ENCODE measurements around the gene WDR38.
A peak's percentile ranks its signal among the peaks of the same experiment; 100 is the strongest.

The WDR38 gene

DNA sequence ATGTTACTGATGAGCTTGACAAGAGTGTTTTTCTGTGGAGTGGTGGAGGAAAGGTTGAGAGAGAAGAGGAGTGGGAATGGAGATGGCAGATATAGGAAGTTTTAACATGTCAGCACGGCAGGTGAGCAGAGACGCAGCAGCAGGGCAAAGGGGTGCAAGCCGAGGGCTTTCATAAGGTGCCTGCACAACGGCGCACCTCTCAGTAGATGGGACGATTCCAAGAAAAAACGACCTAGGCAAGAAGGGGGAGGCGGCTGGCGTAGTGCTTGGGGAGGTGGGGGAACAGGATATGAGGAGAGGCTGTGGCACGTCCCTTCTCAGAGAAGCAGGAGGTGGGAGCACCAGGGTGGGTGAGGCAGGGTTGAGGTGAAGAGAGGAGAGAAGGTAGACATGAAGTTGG, 33.2 kb downstream of the WDR38 start:
- DNase-seq, result no peak

GRCh38 chr9:124886866-124887492, 33.7 kb downstream of the WDR38 start:
- DNase-seq, result no peak

DNA sequence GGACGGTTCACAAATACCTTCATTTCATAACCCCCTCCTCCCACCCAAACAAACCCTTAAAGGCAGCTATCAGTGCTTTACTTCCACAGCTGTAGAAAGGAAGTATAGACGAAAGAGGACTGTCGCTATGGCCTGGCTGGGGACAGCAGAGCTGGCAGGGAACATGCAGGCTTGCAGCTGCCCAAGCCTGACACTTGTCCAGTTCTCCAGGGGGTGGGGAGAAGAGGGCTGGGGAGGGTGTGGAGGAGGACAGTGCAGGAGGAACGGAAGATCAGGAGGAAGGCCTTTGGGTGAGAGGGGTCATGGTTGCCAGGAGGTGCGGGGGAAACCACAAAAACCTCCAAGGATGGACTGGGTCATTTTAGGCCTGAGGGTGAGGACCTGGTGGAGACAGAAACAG, 34.6 kb downstream of the WDR38 start:
- DNase-seq, result no peak

DNA sequence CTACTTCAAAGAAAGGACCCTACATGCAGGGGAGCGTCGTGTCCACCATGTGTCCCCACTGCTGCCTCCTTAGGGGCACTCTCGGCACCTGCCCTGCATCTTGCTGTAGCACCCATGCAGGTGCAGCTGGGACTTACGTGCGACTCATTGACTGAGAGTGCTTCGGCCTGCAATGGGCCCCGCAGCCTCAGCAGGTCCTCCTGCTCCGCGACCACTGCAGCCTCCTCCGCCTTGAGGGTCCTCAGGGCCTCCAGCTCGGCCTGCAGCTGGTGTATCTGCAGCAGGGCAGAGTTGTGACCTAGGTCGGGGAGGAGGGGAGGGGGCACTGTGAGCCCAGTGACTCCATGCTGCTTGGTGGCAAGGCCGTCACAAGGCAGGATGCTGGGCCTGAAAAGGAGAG, 35.7 kb downstream of the WDR38 start:
- DNase-seq, result no peak

- no peak for DNase-seq
These were observed 36.9 kb downstream of the WDR38 start for GRCh38 chr9:124890179-124890578.

- DNase-seq, result no peak
These were observed 40.9 kb downstream of the WDR38 start for GRCh38 chr9:124894035-124894740.

GRCh38 chr9:124894741-124895170, 41.5 kb downstream of the WDR38 start:
- DNase-seq, result peak; percentile 38

- DNase-seq, result no peak
These were observed 44.6 kb downstream of the WDR38 start for GRCh38 chr9:124897570-124898460.

- no peak for DNase-seq
These were observed 46.6 kb downstream of the WDR38 start for GRCh38 chr9:124899845-124900244.

DNA sequence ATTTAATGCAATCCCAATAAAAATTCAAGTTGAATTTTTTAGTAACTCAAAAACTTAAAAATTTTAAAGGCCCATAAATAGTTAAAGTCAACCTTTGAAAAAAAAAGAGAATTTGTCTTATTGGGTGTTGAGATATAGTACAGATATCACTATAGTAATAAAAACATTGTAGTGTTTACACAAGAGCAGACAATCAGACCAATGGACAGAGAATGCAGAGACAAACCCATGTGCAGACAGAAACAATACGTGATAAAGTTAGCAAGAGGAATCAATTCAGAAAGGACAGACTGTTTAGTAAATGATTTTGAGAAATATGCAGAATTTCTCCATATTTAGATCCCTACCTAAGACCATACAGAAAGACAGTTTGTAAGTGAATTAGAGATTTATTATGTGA, 53.7 kb downstream of the WDR38 start:
- DNase-seq, result no peak

All from stimulated activated CD4-positive, alpha-beta T cell treated with anti-CD3 and anti-CD28 coated beads, Interleukin-4, amount 100 ng/mL, for 24 hours (primary cell).